ENCODE results near the gene TULP3. TPM values are rescaled to one million over a fixed set of nuclear protein-coding genes. Genes with fewer than 3 reads are reported as not detected.

The TULP3 gene
- total RNA-seq, 1 donor from 2014 or later = 30.2 TPM

DNA sequence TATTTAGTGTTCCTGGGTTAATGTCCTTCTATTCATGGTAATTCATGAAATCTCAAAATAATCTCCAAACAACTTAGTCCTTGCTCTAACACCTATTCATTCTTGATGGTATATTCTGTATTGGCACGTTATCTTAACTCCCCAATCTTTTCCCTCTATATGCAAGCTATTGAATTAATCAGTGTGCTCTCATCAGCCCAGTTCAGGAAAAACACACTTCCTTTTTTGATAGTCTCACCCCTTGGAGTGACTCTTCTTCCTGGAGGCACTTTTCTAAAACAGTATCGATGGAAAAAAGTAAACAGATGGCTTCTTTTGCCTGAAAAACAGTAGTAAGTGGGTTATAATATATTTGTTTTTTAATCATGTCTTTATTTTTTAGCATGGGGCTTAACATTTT lies 28.6 kb downstream of the TULP3 start:
- H3K9me3 Mint-ChIP-seq = no peaks in the 10 kb centered on the region
- TF ChIP-seq, protein P1, sequence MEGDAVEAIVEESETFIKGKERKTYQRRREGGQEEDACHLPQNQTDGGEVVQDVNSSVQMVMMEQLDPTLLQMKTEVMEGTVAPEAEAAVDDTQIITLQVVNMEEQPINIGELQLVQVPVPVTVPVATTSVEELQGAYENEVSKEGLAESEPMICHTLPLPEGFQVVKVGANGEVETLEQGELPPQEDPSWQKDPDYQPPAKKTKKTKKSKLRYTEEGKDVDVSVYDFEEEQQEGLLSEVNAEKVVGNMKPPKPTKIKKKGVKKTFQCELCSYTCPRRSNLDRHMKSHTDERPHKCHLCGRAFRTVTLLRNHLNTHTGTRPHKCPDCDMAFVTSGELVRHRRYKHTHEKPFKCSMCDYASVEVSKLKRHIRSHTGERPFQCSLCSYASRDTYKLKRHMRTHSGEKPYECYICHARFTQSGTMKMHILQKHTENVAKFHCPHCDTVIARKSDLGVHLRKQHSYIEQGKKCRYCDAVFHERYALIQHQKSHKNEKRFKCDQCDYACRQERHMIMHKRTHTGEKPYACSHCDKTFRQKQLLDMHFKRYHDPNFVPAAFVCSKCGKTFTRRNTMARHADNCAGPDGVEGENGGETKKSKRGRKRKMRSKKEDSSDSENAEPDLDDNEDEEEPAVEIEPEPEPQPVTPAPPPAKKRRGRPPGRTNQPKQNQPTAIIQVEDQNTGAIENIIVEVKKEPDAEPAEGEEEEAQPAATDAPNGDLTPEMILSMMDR (conservative IDR thresholded peaks at IDR 0.05) = no peak
- DNase-seq (ENCODE audit: low read depth, low spot score) = no peak
- H3K27me3 Mint-ChIP-seq (ENCODE audit: low read depth) = no peaks in the 10 kb centered on the region
- no peaks in the 10 kb centered on the region for H3K4me1 Mint-ChIP-seq
- H3K27ac Mint-ChIP-seq (ENCODE audit: unreplicated experiment) = peak overlapping the region; percentile 15
- no peak overlapping the region for H3K4me3 Mint-ChIP-seq
- H3K36me3 Mint-ChIP-seq (ENCODE audit: low read depth) = peaks cover 14% of the 10 kb centered on the region

DNA sequence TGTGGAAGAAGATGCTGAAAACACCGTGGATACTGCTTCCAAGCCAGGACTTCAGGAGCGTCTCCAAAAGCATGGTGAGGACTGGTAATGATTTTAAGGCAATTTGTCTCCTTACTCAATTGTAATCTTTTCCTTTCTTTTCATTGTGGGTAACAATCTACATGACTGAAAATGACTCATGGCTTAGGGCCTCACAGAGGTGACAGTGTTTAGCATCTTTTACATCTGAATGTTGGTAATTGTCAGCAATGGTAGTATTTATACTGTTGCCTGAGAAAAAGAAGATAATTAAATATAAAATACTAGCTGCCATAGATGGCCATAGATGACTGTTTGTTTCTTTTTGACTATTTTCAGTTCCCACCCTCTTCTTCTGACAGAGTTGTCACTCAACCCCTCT lies 31.6 kb downstream of the TULP3 start:
- H3K27me3 Mint-ChIP-seq (ENCODE audit: low read depth) = no peaks in the 10 kb centered on the region
- no peak overlapping the region for H3K27ac Mint-ChIP-seq (ENCODE audit: unreplicated experiment)
- TF ChIP-seq, protein P1 (conservative IDR thresholded peaks at IDR 0.05) = no peak
- no peaks in the 10 kb centered on the region for H3K9me3 Mint-ChIP-seq
- H3K4me1 Mint-ChIP-seq = peaks cover 5% of the 10 kb centered on the region
- no peak overlapping the region for H3K4me3 Mint-ChIP-seq
- no peak for DNase-seq (ENCODE audit: low read depth, low spot score)
- H3K36me3 Mint-ChIP-seq (ENCODE audit: low read depth) = peaks cover 12% of the 10 kb centered on the region

DNA sequence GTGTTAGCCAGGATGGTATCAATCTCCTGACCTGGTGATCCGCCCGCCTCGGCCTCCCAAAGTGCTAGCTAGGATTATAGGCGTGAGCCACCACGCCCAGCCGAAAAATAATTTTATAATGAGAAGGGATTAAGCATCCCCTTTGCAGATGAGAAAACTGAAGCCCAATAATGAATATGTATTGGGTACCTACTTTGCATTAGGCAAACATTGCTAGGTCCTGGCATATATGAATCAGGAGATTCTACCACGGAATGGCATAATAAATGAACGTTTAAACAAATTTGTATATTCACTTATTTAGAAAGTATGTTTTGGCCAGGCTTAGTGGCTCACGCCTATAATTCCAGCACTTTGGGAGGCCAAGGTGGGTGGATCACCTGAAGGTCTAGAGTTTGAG lies 32.4 kb downstream of the TULP3 start:
- TF ChIP-seq, protein P1 (conservative IDR thresholded peaks at IDR 0.05) = no peak
- no peaks in the 10 kb centered on the region for H3K9me3 Mint-ChIP-seq
- peaks cover 5% of the 10 kb centered on the region for H3K4me1 Mint-ChIP-seq
- no peaks in the 10 kb centered on the region for H3K27me3 Mint-ChIP-seq (ENCODE audit: low read depth)
- DNase-seq (ENCODE audit: low read depth, low spot score) = no peak
- peaks cover 16% of the 10 kb centered on the region for H3K36me3 Mint-ChIP-seq (ENCODE audit: low read depth)
- no peak overlapping the region for H3K27ac Mint-ChIP-seq (ENCODE audit: unreplicated experiment)
- H3K4me3 Mint-ChIP-seq = no peak overlapping the region

DNA sequence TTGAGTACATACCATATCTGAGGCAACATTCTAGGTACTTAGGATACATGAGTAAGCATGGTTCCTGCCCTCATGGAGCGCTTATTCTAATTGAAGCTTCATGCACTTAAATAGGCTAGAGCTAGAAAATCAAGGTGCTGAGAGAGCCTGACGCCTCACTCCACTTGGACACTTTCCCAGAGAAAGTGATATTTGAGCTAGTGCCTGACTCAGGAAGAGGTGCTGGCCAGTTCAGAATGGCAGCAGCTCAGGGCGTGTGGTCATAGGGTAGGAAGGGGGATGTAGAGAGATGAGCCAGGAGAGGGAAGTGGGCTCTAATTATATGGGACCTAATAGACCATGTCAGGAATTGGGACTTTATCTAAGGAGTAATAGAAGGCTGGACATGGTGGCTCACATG lies 33.3 kb downstream of the TULP3 start:
- Mint-ChIP-seq H3K27ac (ENCODE audit: unreplicated experiment) (peak overlapping the region; percentile 19), H3K36me3 (ENCODE audit: low read depth) (peaks cover 15% of the 10 kb centered on the region), H3K4me1 (peaks cover 5% of the 10 kb centered on the region), H3K4me3 (no peak overlapping the region), H3K27me3 (ENCODE audit: low read depth) (no peaks in the 10 kb centered on the region), H3K9me3 (no peaks in the 10 kb centered on the region)
- TF ChIP-seq, protein P1 (conservative IDR thresholded peaks at IDR 0.05) = no peak
- DNase-seq (ENCODE audit: low read depth, low spot score) = no peak

DNA sequence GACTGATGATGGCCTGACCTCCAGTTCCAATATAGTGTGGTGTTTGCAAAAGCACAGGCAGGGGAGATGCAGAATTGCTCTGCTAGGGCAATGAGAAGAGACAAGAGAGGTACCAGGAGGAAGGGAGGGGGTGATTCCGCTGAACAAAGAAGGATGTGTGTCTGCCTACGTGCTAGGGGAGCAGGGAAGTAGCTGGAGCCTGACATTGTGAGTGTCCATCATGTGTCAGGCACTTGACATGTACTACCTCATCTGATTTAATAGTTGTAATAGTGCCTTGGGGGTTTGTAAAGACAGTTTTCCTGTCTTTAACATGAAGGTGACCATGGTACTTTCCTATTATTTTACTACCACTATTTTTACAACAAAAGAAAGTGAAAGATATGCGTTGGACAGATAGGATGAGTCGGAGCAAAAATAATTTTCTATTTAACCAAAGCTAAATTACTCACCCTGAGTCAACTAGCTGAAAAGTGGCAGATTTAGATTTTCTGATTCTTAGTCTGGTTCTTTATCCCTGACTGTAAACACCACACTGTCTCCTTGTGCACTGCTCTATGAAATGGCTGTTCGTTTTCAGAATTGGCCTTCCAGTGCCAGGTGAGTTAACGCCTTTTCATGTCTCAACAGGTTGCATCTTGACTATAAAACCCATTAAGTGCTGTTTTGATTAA lies 34.8 kb downstream of the TULP3 start:
- TF ChIP-seq, protein P1 (conservative IDR thresholded peaks at IDR 0.05) = no peak
- Mint-ChIP-seq H3K4me1 (peaks cover 5% of the 10 kb centered on the region), H3K27me3 (ENCODE audit: low read depth) (no peaks in the 10 kb centered on the region), H3K36me3 (ENCODE audit: low read depth) (peaks cover 16% of the 10 kb centered on the region), H3K4me3 (no peak overlapping the region), H3K27ac (ENCODE audit: unreplicated experiment) (no peak overlapping the region), H3K9me3 (no peaks in the 10 kb centered on the region)
- DNase-seq (ENCODE audit: low read depth, low spot score) = no peak
